Keratinocyte (primary cell): Measurements from ENCODE around the gene TMC5. TPM values are rescaled to one million over a fixed set of nuclear protein-coding genes. Genes with fewer than 3 reads are reported as not detected.

Source experiments
- DNase-seq: peaks from one replicate; pipeline ENCODE4 v3.0.0-alpha.2; 2011; ENCODE audit warnings: low read depth, missing footprints, low spot score
- FAIRE-seq: peaks from 2 replicates; lab custom pipeline; 2011; peaks lifted over from hg19 to GRCh38; lab: Jason Lieb, UNC
- H2AFZ ChIP-seq: 2 replicates; pipeline ENCODE4 v1.6.0; 2012; ENCODE audit warnings: low read length, control low read depth, inconsistent platforms; ENCODE audit not compliant: control insufficient read depth
- H3K27ac ChIP-seq: 2 replicates; pipeline ENCODE4 v1.5.1; 2011; ENCODE audit warnings: low read length; ENCODE audit not compliant: control insufficient read depth, insufficient read depth
- H3K27me3 ChIP-seq: 3 replicates; pipeline ENCODE4 v1.6.0; 2011; ENCODE audit warnings: low read length; ENCODE audit not compliant: control insufficient read depth, insufficient read depth; ENCODE audit errors: extremely low read depth
- H3K36me3 ChIP-seq, 2 experiments: 2 replicates in 1 of 2; 3 replicates in 1 of 2; pipeline ENCODE4 v1.5.1; 2011; ENCODE audit warnings: low read length in 2 of 2, mild to moderate bottlenecking in 1 of 2; ENCODE audit not compliant: control insufficient read depth in 2 of 2, insufficient read depth in 2 of 2; ENCODE audit errors: extremely low read depth in 1 of 2
- H3K4me1 ChIP-seq: 3 replicates; pipeline ENCODE4 v1.5.1; 2011; ENCODE audit warnings: low read length; ENCODE audit not compliant: control insufficient read depth, insufficient read depth; ENCODE audit errors: extremely low read depth
- H3K4me2 ChIP-seq: 3 replicates; pipeline ENCODE4 v1.6.0; 2011; ENCODE audit warnings: low read depth, low read length; ENCODE audit not compliant: control insufficient read depth, insufficient read depth; ENCODE audit errors: extremely low read depth
- H3K4me3 ChIP-seq, 3 experiments: fragments of 200-600 bp in 1 of 3; sonication (generic) in 1 of 3; 2 replicates in 2 of 3; 3 replicates in 1 of 3; pipeline ENCODE4 v1.5.1; 2011 to 2016; ENCODE audit warnings: low read length in 3 of 3, mild to moderate bottlenecking in 3 of 3, control low read depth in 2 of 3, inconsistent platforms in 1 of 3, low read depth in 1 of 3, mixed read lengths in 1 of 3, mixed run types in 1 of 3, moderate library complexity in 1 of 3; ENCODE audit not compliant: control insufficient read depth in 2 of 3, insufficient read depth in 2 of 3; ENCODE audit errors: extremely low read depth in 1 of 3
- H3K79me2 ChIP-seq: 2 replicates; pipeline ENCODE4 v1.6.0; 2012; ENCODE audit warnings: low read length; ENCODE audit not compliant: control insufficient read depth, insufficient read depth
- H3K9ac ChIP-seq: 3 replicates; pipeline ENCODE4 v1.6.0; 2011; ENCODE audit warnings: low read length; ENCODE audit not compliant: control insufficient read depth, insufficient read depth; ENCODE audit errors: extremely low read depth
- H3K9me1 ChIP-seq: 3 replicates; pipeline ENCODE4 v1.6.0; 2011; ENCODE audit warnings: low read length; ENCODE audit not compliant: control insufficient read depth, insufficient read depth; ENCODE audit errors: extremely low read depth
- H3K9me3 ChIP-seq: 2 replicates; pipeline ENCODE4 v1.5.1; 2012; ENCODE audit warnings: low read depth, low read length; ENCODE audit not compliant: control insufficient read depth
- H4K20me1 ChIP-seq: 3 replicates; pipeline ENCODE4 v1.6.0; 2011; ENCODE audit warnings: low read length; ENCODE audit not compliant: control insufficient read depth, insufficient read depth; ENCODE audit errors: extremely low read depth
- CTCF ChIP-seq, 3 experiments: IDR thresholded peaks in 1 of 3; conservative IDR thresholded peaks in 1 of 3; optimal IDR thresholded peaks in 1 of 3; 2 replicates in 2 of 3; 3 replicates in 1 of 3; pipeline versions ENCODE3 to v1.5.1; 2011; ENCODE audit warnings: low read length in 3 of 3, mild to moderate bottlenecking in 3 of 3, moderate library complexity in 2 of 3, control low read depth in 1 of 3, inconsistent platforms in 1 of 3; ENCODE audit not compliant: insufficient read depth in 2 of 3; ENCODE audit errors: extremely low read depth in 1 of 3
- EZH2 ChIP-seq: IDR thresholded peaks from one replicate; pipeline ENCODE4 v1.6.1; 2012; ENCODE audit warnings: inconsistent platforms, mild to moderate bottlenecking, low read length, moderate library complexity
- dilution Hi-C: fragments of 300-500 bp; cut with MboI; formaldehyde crosslinking; loops from one replicate; pipeline ENCODE4 v1.7.0; 2020; ENCODE audit warnings: low sequenced_read_pairs; ENCODE audit not compliant: extremely low pct_ligation_motif_present
- polyA plus RNA-seq, 5 experiments: library from polyadenylated mRNA; depleted of rRNA in 3 of 5; stranded (reverse) in 3 of 5; stranded (forward) in 1 of 5; unstranded in 1 of 5; fragments of >200 nt; gene quantifications; 1 replicate in 1 of 5; 2 replicates in 3 of 5; 3 replicates in 1 of 5; pipeline versions ENCODE4 v1.2.1 to v1.2.3, GENCODE V29; 2011 to 2012; ENCODE audit warnings: missing spikeins in 2 of 5, low read depth in 1 of 5, low replicate concordance in 1 of 5

The TMC5 gene
- polyA plus RNA-seq, 1 donor (not counting 4 experiments of a cell fraction or from before 2014, with no cell fraction given): 0.18 TPM

GRCh38 chr16:19377864-19378263, 39.8 kb upstream of the TMC5 start:
- Histone ChIP-seq H3K4me1 (no peaks in the 10 kb centered on the region), H3K9me3 (no peaks in the 10 kb centered on the region), H3K4me3 (no peak overlapping the region), H3K9me1 (no peaks in the 10 kb centered on the region), H3K4me2 (no peak overlapping the region), H3K27ac (no peak overlapping the region), H4K20me1 (no peaks in the 10 kb centered on the region), H3K9ac (no peak overlapping the region), H3K36me3 (no peaks in the 10 kb centered on the region), H3K79me2 (no peaks in the 10 kb centered on the region), H3K27me3 (no peaks in the 10 kb centered on the region), H2AFZ (no peak overlapping the region)
- FAIRE-seq (no peak), DNase-seq (no peak)
- dilution Hi-C loops: no loop called here
- TF ChIP-seq CTCF (optimal IDR thresholded peaks at IDR 0.05 in 1 of 3, IDR thresholded peaks at IDR 0.05 in 1 of 3, conservative IDR thresholded peaks at IDR 0.05 in 1 of 3; ENCODE audit: extremely low read depth in 1 of 3, insufficient read depth in 2 of 3, low read length in 3 of 3) (no peak), EZH2 (no peak)

- Histone ChIP-seq H3K79me2 (no peaks in the 10 kb centered on the region), H3K4me2 (no peak overlapping the region), H3K9ac (no peak overlapping the region), H2AFZ (no peak overlapping the region), H3K4me1 (no peaks in the 10 kb centered on the region), H3K9me1 (no peaks in the 10 kb centered on the region), H3K9me3 (no peaks in the 10 kb centered on the region), H3K36me3 (no peaks in the 10 kb centered on the region), H3K4me3 (no peak overlapping the region), H3K27ac (no peak overlapping the region), H4K20me1 (no peaks in the 10 kb centered on the region), H3K27me3 (no peaks in the 10 kb centered on the region)
- DNase-seq: no peak
- dilution Hi-C loops: no loop called here
- no peak for FAIRE-seq
- TF ChIP-seq EZH2 (no peak), CTCF (optimal IDR thresholded peaks at IDR 0.05 in 1 of 3, IDR thresholded peaks at IDR 0.05 in 1 of 3, conservative IDR thresholded peaks at IDR 0.05 in 1 of 3; ENCODE audit: extremely low read depth in 1 of 3, insufficient read depth in 2 of 3, low read length in 3 of 3) (no peak)
Measured at GRCh38 chr16:19378511-19378910, 39.2 kb upstream of the TMC5 start.
